OCI-LY7 (cell line): ENCODE data around the gene IFRD1. TPM values are rescaled to one million over a fixed set of nuclear protein-coding genes. Genes with fewer than 3 reads are reported as not detected.

Experiments used
- BruUV-seq: library from RNA; stranded (reverse); fragments of 400-500 nt; replicated peaks from 2 replicates; lab custom pipeline; 2021; lab: Mats Ljungman, UMichigan
- CTCF ChIA-PET: fragments of 300-600 bp; sonication (Branson Sonifier 250); formaldehyde crosslinking; loops from one replicate; lab custom pipeline; 2022; ENCODE audit warnings: antibody characterized with exemption; ENCODE audit not compliant: unreplicated experiment; lab: Charles Lee
- POLR2A ChIA-PET: fragments of 300-600 bp; sonication (Branson Sonifier 250); formaldehyde crosslinking; loops from one replicate; lab custom pipeline; 2022; ENCODE audit warnings: antibody characterized with exemption; lab: Charles Lee
- DNase-seq: peaks from one replicate; pipeline ENCODE4 v3.0.0-alpha.2; 2015; ENCODE audit warnings: low spot score
- H2AFZ ChIP-seq: fragments of 200-600 bp; sonication (generic), shearing (Covaris generic); 2 replicates; pipeline ENCODE4 v1.6.1; 2014; ENCODE audit warnings: mild to moderate bottlenecking, antibody characterized with exemption, low read length, moderate library complexity
- H3K27ac ChIP-seq: fragments of 200-600 bp; sonication (generic); 2 replicates; pipeline ENCODE4 v1.5.1; 2014; ENCODE audit warnings: mixed run types, low read depth, mild to moderate bottlenecking, moderate library complexity, low read length, inconsistent platforms; ENCODE audit not compliant: poor library complexity, severe bottlenecking
- H3K36me3 ChIP-seq: fragments of 200-600 bp; sonication (generic); 2 replicates; pipeline ENCODE4 v1.6.1; 2014; ENCODE audit warnings: mild to moderate bottlenecking, antibody characterized with exemption, low read length, moderate library complexity, mixed read lengths; ENCODE audit not compliant: insufficient read depth
- H3K4me1 ChIP-seq: fragments of 200-600 bp; sonication (generic); 2 replicates; pipeline ENCODE4 v1.5.1; 2014; ENCODE audit warnings: mild to moderate bottlenecking, low read length; ENCODE audit not compliant: insufficient read depth, poor library complexity, severe bottlenecking
- H3K4me2 ChIP-seq: fragments of 200-600 bp; sonication (generic); 2 replicates; pipeline ENCODE4 v1.6.1; 2014; ENCODE audit warnings: mild to moderate bottlenecking, low read length
- H3K4me3 ChIP-seq: fragments of 200-600 bp; sonication (generic); 2 replicates; pipeline ENCODE4 v1.5.1; 2014; ENCODE audit warnings: mild to moderate bottlenecking, low read depth, low read length; ENCODE audit not compliant: poor library complexity, severe bottlenecking
- H3K79me2 ChIP-seq: fragments of 200-600 bp; sonication (generic); 2 replicates; pipeline ENCODE4 v1.6.1; 2016; ENCODE audit warnings: low read depth, mild to moderate bottlenecking, low read length, moderate library complexity, mixed read lengths; ENCODE audit not compliant: insufficient read depth
- H3K9me2 ChIP-seq: fragments of 200-600 bp; sonication (generic); 2 replicates; pipeline ENCODE4 v1.6.1; 2016; ENCODE audit warnings: mild to moderate bottlenecking, low read length, mixed read lengths; ENCODE audit not compliant: insufficient read depth
- H3K9me3 ChIP-seq: fragments of 200-600 bp; sonication (generic); 2 replicates; pipeline ENCODE4 v1.6.1; 2014; ENCODE audit warnings: mild to moderate bottlenecking, mixed run types, low read length, mixed read lengths
- H4K20me1 ChIP-seq: fragments of 200-600 bp; sonication (generic); 2 replicates; pipeline ENCODE4 v1.6.1; 2014; ENCODE audit warnings: mild to moderate bottlenecking, antibody characterized with exemption, low read length, moderate library complexity, mixed read lengths; ENCODE audit not compliant: insufficient read depth
- CTCF ChIP-seq: fragments of 200-600 bp; sonication (generic); conservative IDR thresholded peaks from 2 replicates; pipeline ENCODE4 v1.5.1; 2014; ENCODE audit warnings: mild to moderate bottlenecking, antibody characterized with exemption, low read length, moderate library complexity, mixed read lengths
- EZH2phosphoT487 ChIP-seq: fragments of 200-600 bp; sonication (generic); IDR thresholded peaks from 2 replicates; pipeline ENCODE4 v1.6.1; 2018; ENCODE audit warnings: low read depth, borderline replicate concordance, mild to moderate bottlenecking, mixed run types, antibody characterized with exemption, low read length, moderate library complexity, mixed read lengths
- intact Hi-C: fragments of 100-400 bp; cut with micrococcal nuclease; formaldehyde crosslinking; loops from one replicate; pipeline ENCODE4 v1.10.0; 2022; ENCODE audit not compliant: unreplicated experiment
- total RNA-seq, 2 experiments: library from RNA; depleted of rRNA in 1 of 2; stranded (reverse); fragments of >200 nt in 1 of 2; shearing (Covaris generic) in 1 of 2; gene quantifications; 2 replicates each; pipeline ENCODE4 v1.2.3, GENCODE V29; 2014 to 2022

IFRD1 gene
- total RNA-seq, 2 experiments from 2014 or later: 49.1 to 65.6 TPM

- POLR2A ChIA-PET: interaction anchor here (0.6 to 2.7 kb wide), 3 partner anchors 12 to 21 kb away, joined by 3 to 12 read pairs (median 7); no protein-coding TSS in a partner anchor
- H3K4me2 ChIP-seq: no peak overlapping the region
- BruUV-seq: no TSS peak
Measured at GRCh38 chr7:112448381-112448780, 1.9 kb upstream of the IFRD1 start.

GRCh38 chr7:112448891-112449290 lies 1.4 kb upstream of the IFRD1 start:
- POLR2A ChIA-PET: interaction anchor here (0.6 to 4.3 kb wide), 4 partner anchors 11 to 27 kb away, joined by 3 to 71 read pairs (median 10); no protein-coding TSS in a partner anchor
- intact Hi-C loops: no loop called here
- no peak overlapping the region for H3K4me3 ChIP-seq
- CTCF ChIA-PET: no interaction called here
- H2AFZ ChIP-seq: peak overlapping the region; percentile 0; the same call in 1 of the 2 replicates
- H3K9me3 ChIP-seq: no peaks in the 10 kb centered on the region
- H3K27ac ChIP-seq: no peak overlapping the region
- DNase-seq: no peak
- peaks cover 20% of the 10 kb centered on the region for H3K4me1 ChIP-seq
- BruUV-seq: TSS peak; percentile 53
- H4K20me1 ChIP-seq: peaks cover 25% of the 10 kb centered on the region
- peaks cover 32% of the 10 kb centered on the region for H3K79me2 ChIP-seq
- TF ChIP-seq CTCF (no peak), EZH2phosphoT487 (no peak)
- peak overlapping the region; percentile 98 for H3K4me2 ChIP-seq
- H3K9me2 ChIP-seq: no peaks in the 10 kb centered on the region
- H3K36me3 ChIP-seq: peaks cover 12% of the 10 kb centered on the region; the same call in 1 of the 2 replicates

More at GRCh38 chr7:112448381-112448780, 1.9 kb upstream of the IFRD1 start:
- CTCF ChIA-PET: no interaction called here
- TF ChIP-seq EZH2phosphoT487 (no peak), CTCF (no peak)
- peaks cover 20% of the 10 kb centered on the region for H4K20me1 ChIP-seq
- H3K9me2 ChIP-seq: no peaks in the 10 kb centered on the region
- no peak overlapping the region for H3K27ac ChIP-seq
- intact Hi-C loops: no loop called here
- DNase-seq: no peak
- no peaks in the 10 kb centered on the region for H3K9me3 ChIP-seq
- H3K79me2 ChIP-seq: peaks cover 27% of the 10 kb centered on the region
- peaks cover 16% of the 10 kb centered on the region for H3K4me1 ChIP-seq
- no peak overlapping the region for H3K4me3 ChIP-seq
- peaks cover 8% of the 10 kb centered on the region; the same call in 1 of the 2 replicates for H3K36me3 ChIP-seq
- H2AFZ ChIP-seq: peak overlapping the region; percentile 0; the same call in 1 of the 2 replicates

GRCh38 chr7:112449353-112449752 lies 907 bp upstream of the IFRD1 start:
- POLR2A ChIA-PET: interaction anchor here (1.4 to 5.2 kb wide), 6 partner anchors 7 to 27 kb away, joined by 4 to 81 read pairs (median 10); no protein-coding TSS in a partner anchor

More at GRCh38 chr7:112449353-112449752, 907 bp upstream of the IFRD1 start:
- Histone ChIP-seq H3K27ac (no peak overlapping the region), H4K20me1 (peaks cover 26% of the 10 kb centered on the region), H3K36me3 (peaks cover 15% of the 10 kb centered on the region; the same call in 1 of the 2 replicates), H3K9me3 (no peaks in the 10 kb centered on the region), H2AFZ (peak overlapping the region; percentile 96), H3K4me3 (peak overlapping the region; percentile 95), H3K4me1 (peaks cover 20% of the 10 kb centered on the region), H3K79me2 (peaks cover 37% of the 10 kb centered on the region), H3K9me2 (no peaks in the 10 kb centered on the region), H3K4me2 (peak overlapping the region; percentile 98)
- TF ChIP-seq CTCF (no peak), EZH2phosphoT487 (no peak)
- no TSS peak for BruUV-seq
- intact Hi-C loops: no loop called here
- CTCF ChIA-PET: no interaction called here
- peak; percentile 4 for DNase-seq
